NCI-H2227 treated with DMSO at 0.1 percent for 48 hours (cell line): ENCODE data around the gene CCDC88C.
"Not testable (repeated sequence)": the region's sequence is repeated elsewhere in the genome, so short reads cannot be mapped to it uniquely, and the experiment has no call there.

ENCODE experiments used
- DNase-seq: peaks from one replicate; lab custom pipeline; 2025; lab: John Stamatoyannopoulos, UW

Gene CCDC88C

GRCh38 chr14:91415794-91416743 lies 1.6 kb downstream of the CCDC88C start:
- DNase-seq, result no peak

- no peak for DNase-seq
These were observed 3.2 kb downstream of the CCDC88C start for GRCh38 chr14:91414475-91414833.

GRCh38 chr14:91413547-91414474 lies 3.8 kb downstream of the CCDC88C start:
- DNase-seq, result no peak

- DNase-seq, result no peak
These were observed 4.7 kb downstream of the CCDC88C start for GRCh38 chr14:91412939-91413338.

GRCh38 chr14:91410771-91411536 lies 6.7 kb downstream of the CCDC88C start:
- no peak for DNase-seq

- DNase-seq, result no peak
These were observed 7.5 kb downstream of the CCDC88C start for GRCh38 chr14:91409928-91410718.

GRCh38 chr14:91409240-91409639 lies 8.4 kb downstream of the CCDC88C start:
- not testable (repeated sequence) for DNase-seq

- DNase-seq, result no peak
These were observed 10.6 kb downstream of the CCDC88C start for GRCh38 chr14:91406982-91407381.

- DNase-seq, result no peak
These were observed 11.2 kb downstream of the CCDC88C start for GRCh38 chr14:91406451-91406850.

GRCh38 chr14:91405724-91406435 lies 11.7 kb downstream of the CCDC88C start:
- DNase-seq, result no peak

- DNase-seq, result no peak
These were observed 12.3 kb downstream of the CCDC88C start for GRCh38 chr14:91405241-91405721.

- DNase-seq, result no peak
These were observed 14.6 kb downstream of the CCDC88C start for GRCh38 chr14:91402771-91403600.

GRCh38 chr14:91402348-91402747 lies 15.3 kb downstream of the CCDC88C start:
- DNase-seq, result no peak

GRCh38 chr14:91401751-91402150 lies 15.9 kb downstream of the CCDC88C start:
- DNase-seq, result no peak

- no peak for DNase-seq
These were observed 16.9 kb downstream of the CCDC88C start for GRCh38 chr14:91400696-91401095.

GRCh38 chr14:91399868-91400640 lies 17.6 kb downstream of the CCDC88C start:
- no peak for DNase-seq

GRCh38 chr14:91398707-91399106 lies 18.9 kb downstream of the CCDC88C start:
- DNase-seq, result no peak

- no peak for DNase-seq
These were observed 19.5 kb downstream of the CCDC88C start for GRCh38 chr14:91397965-91398591.
